GM18867 (cell line): ENCODE data around the gene TEK.

ENCODE experiments used
- ATAC-seq: cut with Tn5 transposase; IDR thresholded peaks from one replicate; pipeline ENCODE4 v1.9.1; 2021; ENCODE audit warnings: mild to moderate bottlenecking, moderate library complexity; ENCODE audit not compliant: unreplicated experiment

Gene TEK

GRCh38 chr9:27168951-27169350, 59.9 kb downstream of the TEK start:
- no peak for ATAC-seq

- no peak for ATAC-seq
Observed at GRCh38 chr9:27176971-27177370, 67.9 kb downstream of the TEK start.

GRCh38 chr9:27179245-27179865, 70.3 kb downstream of the TEK start:
- ATAC-seq = no peak

GRCh38 chr9:27181381-27181780, 72.4 kb downstream of the TEK start:
- no peak for ATAC-seq

GRCh38 chr9:27182421-27182820, 73.4 kb downstream of the TEK start:
- ATAC-seq = no peak

- no peak for ATAC-seq
Observed at GRCh38 chr9:27183131-27183530, 74.1 kb downstream of the TEK start.

GRCh38 chr9:27183701-27184100, 74.7 kb downstream of the TEK start:
- ATAC-seq = no peak

GRCh38 chr9:27184556-27185351, 75.7 kb downstream of the TEK start:
- ATAC-seq = no peak

GRCh38 chr9:27188426-27188825, 79.4 kb downstream of the TEK start:
- ATAC-seq = no peak

GRCh38 chr9:27189426-27189825, 80.4 kb downstream of the TEK start:
- ATAC-seq = no peak

GRCh38 chr9:27192291-27192960, 83.4 kb downstream of the TEK start:
- no peak for ATAC-seq

- no peak for ATAC-seq
Observed at GRCh38 chr9:27193886-27194285, 84.9 kb downstream of the TEK start.

- no peak for ATAC-seq
Observed at GRCh38 chr9:27194401-27195091, 85.5 kb downstream of the TEK start.

- ATAC-seq = no peak
Observed at GRCh38 chr9:27195191-27195590, 86.2 kb downstream of the TEK start.

GRCh38 chr9:27196383-27196782, 87.4 kb downstream of the TEK start:
- no peak for ATAC-seq

GRCh38 chr9:27198190-27198589, 89.2 kb downstream of the TEK start:
- no peak for ATAC-seq

- ATAC-seq = no peak
Observed at GRCh38 chr9:27202056-27202455, 93.0 kb downstream of the TEK start.

GRCh38 chr9:27203783-27204182, 94.8 kb downstream of the TEK start:
- no peak for ATAC-seq

GRCh38 chr9:27204578-27204977, 95.6 kb downstream of the TEK start:
- no peak for ATAC-seq

GRCh38 chr9:27205198-27205597, 96.2 kb downstream of the TEK start:
- ATAC-seq = no peak

- no peak for ATAC-seq
Observed at GRCh38 chr9:27206041-27206440, 97.0 kb downstream of the TEK start.
